Measurements from ENCODE around the gene CCP110. TPM values are rescaled to one million over a fixed set of nuclear protein-coding genes. Genes with fewer than 3 reads are reported as not detected.

The CCP110 gene
- total RNA-seq, result 6.0 and 11.3 TPM in 2 replicates

DNA sequence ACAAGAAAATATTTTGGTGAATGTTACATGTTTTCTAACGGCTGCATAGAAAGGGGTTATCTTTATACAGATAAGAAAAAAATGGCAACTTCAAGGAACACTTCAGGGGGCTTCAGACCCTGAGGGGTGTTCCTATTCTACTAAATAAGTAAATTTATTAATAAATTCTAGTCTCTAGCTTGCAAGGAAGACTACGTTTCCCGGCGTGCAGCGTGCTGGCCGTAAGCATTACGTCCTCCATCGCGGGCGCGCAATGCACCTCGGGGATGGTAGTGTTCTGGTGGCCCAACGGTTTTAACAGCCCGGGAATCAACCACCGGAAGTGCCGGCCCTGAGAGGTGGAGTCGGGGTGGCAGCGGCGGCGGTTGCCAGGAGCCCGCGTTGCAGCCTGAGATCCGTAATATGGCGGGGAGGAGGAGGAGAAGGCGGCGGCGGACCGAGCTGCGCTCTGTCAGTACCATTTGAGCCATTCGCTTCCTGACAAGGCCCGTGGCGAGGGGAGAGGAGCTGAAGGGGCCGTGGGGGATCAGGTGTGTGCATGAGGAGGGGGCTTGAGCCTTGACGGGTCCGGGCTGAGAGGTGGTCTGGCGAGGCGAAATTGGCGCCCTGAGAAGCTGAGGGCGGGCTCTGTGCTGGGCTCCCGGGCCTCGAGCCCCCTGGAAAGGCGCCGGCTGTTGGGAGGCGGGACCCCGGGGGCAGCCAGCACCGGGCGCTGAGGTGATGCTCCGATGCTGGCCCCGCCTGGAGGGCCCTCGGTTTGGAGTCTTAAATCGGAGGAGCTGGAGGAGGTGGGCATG is at the start of gene CCP110:
Gene CCP110 (plus strand): TSS at position 384 of the 797 bp plus-strand sequence. CDS start 3,940 bp downstream, outside the sequence.

GRCh38 chr16:19521471-19522396 is 2.0 kb upstream of the CCP110 start, which contains the start of gene GDE1:
GDE1 (minus strand) TSS chr16:19522098; CDS start chr16:19521964, 134 bp downstream.

GRCh38 chr16:19555186-19555937 is 31.6 kb downstream of the CCP110 start, which contains the start of gene VPS35L:
VPS35L (plus strand) TSS chr16:19555703; CDS start chr16:19555730, 27 bp downstream.

Other genes with a start within 250 kb of the CCP110 start
- gene CLEC19A, start 238.2 kb upstream of the CCP110 start, total RNA-seq, result not detected in 2 replicates
- not detected in 2 replicates for gene TMC5, start 106.1 kb upstream of the CCP110 start, total RNA-seq
- 34.0 and 36.7 TPM in 2 replicates for gene GDE1, start 1.8 kb upstream of the CCP110 start, total RNA-seq
- 27.5 and 46.9 TPM in 2 replicates for gene VPS35L, start 31.8 kb downstream of the CCP110 start, total RNA-seq
- gene KNOP1, start 194.3 kb downstream of the CCP110 start, total RNA-seq, result 13.1 and 20.3 TPM in 2 replicates
- gene IQCK, start 194.3 kb downstream of the CCP110 start, total RNA-seq, result 9.4 and 19.2 TPM in 2 replicates